Mesenchymal stem cell (in vitro differentiated cells and primary cell): ENCODE data around the gene MST1.

Source experiments
- DNase-seq: peaks from one replicate; pipeline ENCODE4 v3.0.0-alpha.2; 2013
- H2AFZ ChIP-seq: one replicate; pipeline ENCODE4 v1.6.1; 2013; ENCODE audit warnings: low read depth, mild to moderate bottlenecking, control low read depth, inconsistent platforms, low read length, moderate library complexity
- H2AK5ac ChIP-seq: 2 replicates; pipeline ENCODE4 v1.6.1; 2013; ENCODE audit warnings: low read length, moderate library complexity, mild to moderate bottlenecking, inconsistent platforms; ENCODE audit not compliant: severe bottlenecking
- H2BK120ac ChIP-seq: one replicate; pipeline ENCODE4 v1.6.1; 2013; ENCODE audit warnings: low read depth, mild to moderate bottlenecking, inconsistent platforms, low read length, moderate library complexity
- H2BK12ac ChIP-seq, 2 experiments: one replicate each; pipeline ENCODE4 v1.6.1; 2013; ENCODE audit warnings: inconsistent platforms in 2 of 2, low read length in 2 of 2, mild to moderate bottlenecking in 2 of 2, moderate library complexity in 2 of 2, control low read depth in 1 of 2
- H2BK15ac ChIP-seq: one replicate; pipeline ENCODE4 v1.6.1; 2013; ENCODE audit warnings: mild to moderate bottlenecking, low read depth, inconsistent platforms; ENCODE audit not compliant: poor library complexity, severe bottlenecking
- H2BK5ac ChIP-seq: 2 replicates; pipeline ENCODE4 v1.6.1; 2013; ENCODE audit warnings: low read depth, mild to moderate bottlenecking, low read length, control low read depth, inconsistent platforms; ENCODE audit not compliant: poor library complexity, severe bottlenecking
- H3K14ac ChIP-seq, 2 experiments: one replicate each; pipeline ENCODE4 v1.6.1; 2013; ENCODE audit warnings: inconsistent platforms in 2 of 2, low read length in 2 of 2, control low read depth in 1 of 2, mild to moderate bottlenecking in 1 of 2, moderate library complexity in 1 of 2
- H3K18ac ChIP-seq, 2 experiments: one replicate each; pipeline ENCODE4 v1.6.1; 2013; ENCODE audit warnings: inconsistent platforms in 2 of 2, low read length in 2 of 2, control low read depth in 1 of 2, low read depth in 1 of 2, mild to moderate bottlenecking in 1 of 2
- H3K23ac ChIP-seq, 2 experiments: one replicate each; pipeline ENCODE4 v1.6.1; 2013; ENCODE audit warnings: inconsistent platforms in 2 of 2, low read length in 2 of 2, mild to moderate bottlenecking in 2 of 2, moderate library complexity in 2 of 2, control low read depth in 1 of 2
- H3K27ac ChIP-seq: 2 replicates; pipeline ENCODE4 v1.5.1; 2013; ENCODE audit warnings: mild to moderate bottlenecking, moderate library complexity, low read length, control low read depth, inconsistent platforms; ENCODE audit not compliant: poor library complexity, severe bottlenecking
- H3K27me3 ChIP-seq, 2 experiments: 2 replicates each; pipeline versions ENCODE4 v1.6.1 to v1.7.0; 2013; ENCODE audit warnings: low read length in 2 of 2, mild to moderate bottlenecking in 2 of 2, moderate library complexity in 2 of 2, control low read depth in 1 of 2, inconsistent platforms in 1 of 2; ENCODE audit not compliant: control insufficient read depth in 1 of 2, insufficient read depth in 1 of 2
- H3K36me3 ChIP-seq, 2 experiments: 2 replicates each; pipeline versions ENCODE4 v1.6.1 to v1.7.0; 2013; ENCODE audit warnings: low read length in 2 of 2, control low read depth in 1 of 2, inconsistent platforms in 1 of 2, low read depth in 1 of 2, mild to moderate bottlenecking in 1 of 2; ENCODE audit not compliant: insufficient read depth in 2 of 2, control insufficient read depth in 1 of 2
- H3K4ac ChIP-seq, 2 experiments: one replicate each; pipeline ENCODE4 v1.6.1; 2013; ENCODE audit warnings: inconsistent platforms in 2 of 2, low read length in 2 of 2, mild to moderate bottlenecking in 2 of 2, moderate library complexity in 2 of 2, control low read depth in 1 of 2, low read depth in 1 of 2
- H3K4me1 ChIP-seq: 2 replicates; pipeline ENCODE4 v1.6.1; 2013; ENCODE audit warnings: low read depth, low read length, control low read depth; ENCODE audit not compliant: control insufficient read depth, insufficient read depth
- H3K4me2 ChIP-seq: 2 replicates; pipeline ENCODE4 v1.6.1; 2013; ENCODE audit warnings: low read length, mild to moderate bottlenecking, inconsistent platforms; ENCODE audit not compliant: poor library complexity, severe bottlenecking
- H3K4me3 ChIP-seq, 2 experiments: 2 replicates each; pipeline versions ENCODE4 v1.5.1 to v1.7.0; 2013; ENCODE audit warnings: low read length in 2 of 2, mild to moderate bottlenecking in 2 of 2, control low read depth in 1 of 2, low read depth in 1 of 2; ENCODE audit not compliant: insufficient read depth in 1 of 2
- H3K79me1 ChIP-seq: replicated peaks from 2 replicates; pipeline ENCODE4 v1.6.1; 2013; ENCODE audit warnings: mild to moderate bottlenecking, control low read depth, low read length, inconsistent platforms; ENCODE audit not compliant: poor library complexity, severe bottlenecking
- H3K9ac ChIP-seq: 2 replicates; pipeline ENCODE4 v1.7.0; 2013; ENCODE audit warnings: mild to moderate bottlenecking, low read length, moderate library complexity
- H3K9me3 ChIP-seq: 2 replicates; pipeline ENCODE4 v1.7.0; 2013; ENCODE audit warnings: mild to moderate bottlenecking, low read length; ENCODE audit not compliant: control insufficient read depth
- H4K8ac ChIP-seq: one replicate; pipeline ENCODE4 v1.6.1; 2013; ENCODE audit warnings: inconsistent platforms, mild to moderate bottlenecking, low read length, moderate library complexity
- H4K91ac ChIP-seq: one replicate; pipeline ENCODE4 v1.6.1; 2013; ENCODE audit warnings: mild to moderate bottlenecking, low read length, inconsistent platforms
- WGBS: methylation state at CpG from one replicate; pipeline ENCODE4 v1.1.7; 2013; ENCODE audit warnings: mixed read lengths; 5-methylcytosine and 5-hydroxymethylcytosine counted together

Gene MST1

GRCh38 chr3:49720855-49721595, 31.8 kb upstream of the MST1 start:
- H4K8ac ChIP-seq: no peak overlapping the region
- no peak overlapping the region for H4K91ac ChIP-seq
- H3K9me3 ChIP-seq: no peaks in the 10 kb centered on the region
- peaks cover 23% of the 10 kb centered on the region for H3K79me1 ChIP-seq
- H3K4me3 ChIP-seq: no peak overlapping the region
- peaks cover 41 to 70% of the 10 kb centered on the region in 2 experiments for H3K36me3 ChIP-seq
- no peak overlapping the region for H3K23ac ChIP-seq
- H2BK12ac ChIP-seq: no peak overlapping the region
- H2AK5ac ChIP-seq: no peak overlapping the region
- no peak overlapping the region for H3K4me2 ChIP-seq
- no peak overlapping the region for H2BK120ac ChIP-seq
- DNase-seq: no peak
- no peak overlapping the region for H3K27ac ChIP-seq
- H3K27me3 ChIP-seq: no peaks in the 10 kb centered on the region
- H3K18ac ChIP-seq: no peak overlapping the region
- H3K4me1 ChIP-seq: peaks cover 33% of the 10 kb centered on the region
- H3K14ac ChIP-seq: no peak overlapping the region
- no peak overlapping the region for H3K4ac ChIP-seq
- H3K9ac ChIP-seq: no peak overlapping the region
- H2BK5ac ChIP-seq: no peak overlapping the region
- 93% methylated on average over 3 of the region's 4 CpGs for WGBS
- no peak overlapping the region for H2BK15ac ChIP-seq
- H2AFZ ChIP-seq: no peak overlapping the region

GRCh38 chr3:49719214-49719884, 30.1 kb upstream of the MST1 start, which contains the start of gene AMIGO3:
Gene AMIGO3, minus strand, starts transcription at chr3:49719684. Its CDS starts 219 bp downstream, at chr3:49719465.
- Histone ChIP-seq H3K79me1 (peaks cover 18% of the 10 kb centered on the region), H3K9ac (peak within 1 kb of the TSS; percentile 72), H2AK5ac (no peak within 1 kb of the TSS), H3K9me3 (no peaks in the 10 kb centered on the region), H2BK12ac (no peak within 1 kb of the TSS), H2BK15ac (no peak within 1 kb of the TSS), H2BK120ac (no peak within 1 kb of the TSS), H3K27ac (no peak within 1 kb of the TSS), H3K36me3 (peaks cover 33 to 70% of the 10 kb centered on the region in 2 experiments), H4K91ac (peak within 1 kb of the TSS; percentile 66), H2BK5ac (no peak within 1 kb of the TSS), H3K23ac (peak within 1 kb of the TSS in 1 of 2 experiments; percentile 6), H3K4me2 (peak within 1 kb of the TSS; percentile 87), H3K4ac (peak within 1 kb of the TSS; percentile 41 to 69), H3K4me3 (peak within 1 kb of the TSS; percentile 54 to 81), H2AFZ (peak within 1 kb of the TSS; percentile 56), H3K18ac (peak within 1 kb of the TSS; percentile 52 to 88), H3K27me3 (no peaks in the 10 kb centered on the region), H4K8ac (peak within 1 kb of the TSS; percentile 62), H3K4me1 (peaks cover 29% of the 10 kb centered on the region), H3K14ac (peak within 1 kb of the TSS in 1 of 2 experiments; percentile 50)
- WGBS: 2% methylated on average over 49 of the region's 50 CpGs
- peak; percentile 95 for DNase-seq

DNA sequence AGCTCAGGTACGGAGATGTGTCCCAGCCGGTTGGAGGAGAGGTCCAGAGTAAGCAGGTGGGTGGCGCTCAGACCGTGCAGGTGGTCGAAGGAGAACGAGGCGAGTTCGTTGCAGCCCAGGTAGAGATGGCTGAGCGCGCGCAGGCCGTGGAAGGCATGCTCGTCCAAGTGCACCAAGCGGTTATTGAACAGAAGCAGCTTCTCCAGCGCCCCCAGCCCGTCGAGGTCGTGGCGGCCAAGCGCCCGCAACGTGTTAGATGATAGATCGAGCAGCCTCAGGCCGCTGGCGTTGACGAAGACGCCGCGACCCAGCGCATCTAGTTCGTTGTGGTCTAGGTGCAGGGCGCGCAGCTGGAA, 29.6 kb upstream of the MST1 start:
- Histone ChIP-seq H3K23ac (peak overlapping the region in 1 of 2 experiments; percentile 6), H3K4me1 (peaks cover 27% of the 10 kb centered on the region), H4K91ac (no peak overlapping the region), H3K4ac (peak overlapping the region in 1 of 2 experiments; percentile 41), H3K4me3 (peak overlapping the region; percentile 54 to 81), H2AK5ac (no peak overlapping the region), H3K9ac (peak overlapping the region; percentile 72), H3K4me2 (peak overlapping the region; percentile 87), H2BK15ac (no peak overlapping the region), H2BK5ac (no peak overlapping the region), H2AFZ (no peak overlapping the region), H2BK120ac (no peak overlapping the region), H3K79me1 (peaks cover 18% of the 10 kb centered on the region), H2BK12ac (no peak overlapping the region), H3K27ac (no peak overlapping the region), H3K18ac (no peak overlapping the region), H3K36me3 (peaks cover 33 to 75% of the 10 kb centered on the region in 2 experiments), H3K14ac (peak overlapping the region in 1 of 2 experiments; percentile 50), H3K9me3 (no peaks in the 10 kb centered on the region), H4K8ac (peak overlapping the region; percentile 62), H3K27me3 (no peaks in the 10 kb centered on the region)
- peak; percentile 31 for DNase-seq
- 24% methylated on average over 33 of the region's 33 CpGs for WGBS
